Measurements from ENCODE around the gene NOS3.

Gene NOS3

GRCh38 chr7:150990416-150991186, at the start of gene NOS3:
NOS3 (plus strand) TSS chr7:150991017; CDS start chr7:150993804, 2,787 bp downstream.
- H3K9me3 ChIP-seq, result no peaks in the 10 kb centered on the region
- no peak within 1 kb of the TSS for H3K4me3 ChIP-seq
- H3K4me1 ChIP-seq, result no peaks in the 10 kb centered on the region
- peaks cover 4% of the 10 kb centered on the region; the same call in 1 of the 2 replicates for H3K27me3 ChIP-seq (ENCODE audit: low read depth)
- no peak for DNase-seq (ENCODE audit: low spot score in 2 of 2)
- no peaks in the 10 kb centered on the region for H3K36me3 ChIP-seq (replicated peaks)
- in situ Hi-C loops (cut with MboI; ENCODE audit: low sequenced_read_pairs), result no loop called here

GRCh38 chr7:150941351-150942000, 49.3 kb upstream of the NOS3 start:
- no peaks in the 10 kb centered on the region for H3K36me3 ChIP-seq (replicated peaks)
- no peak overlapping the region for H3K4me3 ChIP-seq
- in situ Hi-C loops (cut with MboI; ENCODE audit: low sequenced_read_pairs), result no loop called here
- no peaks in the 10 kb centered on the region for H3K9me3 ChIP-seq
- peaks cover 10% of the 10 kb centered on the region for H3K27me3 ChIP-seq (ENCODE audit: low read depth)
- DNase-seq (ENCODE audit: low spot score in 2 of 2), result no peak
- no peaks in the 10 kb centered on the region for H3K4me1 ChIP-seq

GRCh38 chr7:150942001-150942590, 48.7 kb upstream of the NOS3 start:
- peaks cover 9% of the 10 kb centered on the region for H3K27me3 ChIP-seq (ENCODE audit: low read depth)
- no peak overlapping the region for H3K4me3 ChIP-seq
- no peak for DNase-seq (ENCODE audit: low spot score in 2 of 2)
- H3K9me3 ChIP-seq, result no peaks in the 10 kb centered on the region
- in situ Hi-C loops (cut with MboI; ENCODE audit: low sequenced_read_pairs), result no loop called here
- H3K36me3 ChIP-seq (replicated peaks), result no peaks in the 10 kb centered on the region
- no peaks in the 10 kb centered on the region for H3K4me1 ChIP-seq

- Histone ChIP-seq H3K27me3 (ENCODE audit: low read depth) (peaks cover 9% of the 10 kb centered on the region), H3K9me3 (no peaks in the 10 kb centered on the region), H3K4me1 (no peaks in the 10 kb centered on the region), H3K4me3 (no peak overlapping the region), H3K36me3 (replicated peaks) (no peaks in the 10 kb centered on the region)
- DNase-seq (ENCODE audit: low spot score in 2 of 2), result no peak
- in situ Hi-C loops (cut with MboI; ENCODE audit: low sequenced_read_pairs), result no loop called here
Measured at GRCh38 chr7:150942591-150943452, 48.0 kb upstream of the NOS3 start.

GRCh38 chr7:150943453-150943814, 47.4 kb upstream of the NOS3 start:
- Histone ChIP-seq H3K27me3 (ENCODE audit: low read depth) (peaks cover 7% of the 10 kb centered on the region), H3K9me3 (no peaks in the 10 kb centered on the region), H3K4me3 (no peak overlapping the region), H3K4me1 (no peaks in the 10 kb centered on the region), H3K36me3 (replicated peaks) (no peaks in the 10 kb centered on the region)
- DNase-seq (ENCODE audit: low spot score in 2 of 2), result no peak
- in situ Hi-C loops (cut with MboI; ENCODE audit: low sequenced_read_pairs), result no loop called here

- DNase-seq (ENCODE audit: low spot score in 2 of 2), result no peak
- no peaks in the 10 kb centered on the region for H3K9me3 ChIP-seq
- H3K4me1 ChIP-seq, result no peaks in the 10 kb centered on the region
- no peaks in the 10 kb centered on the region for H3K36me3 ChIP-seq (replicated peaks)
- in situ Hi-C loops (cut with MboI; ENCODE audit: low sequenced_read_pairs), result no loop called here
- H3K4me3 ChIP-seq, result no peak overlapping the region
- H3K27me3 ChIP-seq (ENCODE audit: low read depth), result peaks cover 6% of the 10 kb centered on the region
Measured at GRCh38 chr7:150944066-150945042, 46.5 kb upstream of the NOS3 start.

- H3K9me3 ChIP-seq, result no peaks in the 10 kb centered on the region
- H3K4me3 ChIP-seq, result no peak overlapping the region
- no peaks in the 10 kb centered on the region for H3K4me1 ChIP-seq
- H3K36me3 ChIP-seq (replicated peaks), result no peaks in the 10 kb centered on the region
- DNase-seq (ENCODE audit: low spot score in 2 of 2), result no peak
- in situ Hi-C loops (cut with MboI; ENCODE audit: low sequenced_read_pairs), result no loop called here
- 0 out of 2 replicates have a peak, but pooled peaks cover 2% of the 10 kb centered on the region for H3K27me3 ChIP-seq (ENCODE audit: low read depth)
Measured at GRCh38 chr7:150945171-150945852, 45.5 kb upstream of the NOS3 start.

- no peaks in the 10 kb centered on the region for H3K27me3 ChIP-seq (ENCODE audit: low read depth)
- no peaks in the 10 kb centered on the region for H3K4me1 ChIP-seq
- no peak for DNase-seq (ENCODE audit: low spot score in 2 of 2)
- no peaks in the 10 kb centered on the region for H3K36me3 ChIP-seq (replicated peaks)
- no peaks in the 10 kb centered on the region for H3K9me3 ChIP-seq
- in situ Hi-C loops (cut with MboI; ENCODE audit: low sequenced_read_pairs), result no loop called here
- no peak overlapping the region for H3K4me3 ChIP-seq
Measured at GRCh38 chr7:150945853-150946420, 44.9 kb upstream of the NOS3 start.

- no peaks in the 10 kb centered on the region for H3K4me1 ChIP-seq
Measured at GRCh38 chr7:150946421-150947240, 44.2 kb upstream of the NOS3 start.

GRCh38 chr7:150947241-150947745, 43.5 kb upstream of the NOS3 start:
- no peaks in the 10 kb centered on the region for H3K4me1 ChIP-seq
- no peak overlapping the region for H3K4me3 ChIP-seq
- H3K9me3 ChIP-seq, result no peaks in the 10 kb centered on the region
- no peaks in the 10 kb centered on the region for H3K27me3 ChIP-seq (ENCODE audit: low read depth)
- in situ Hi-C loops (cut with MboI; ENCODE audit: low sequenced_read_pairs), result no loop called here
- DNase-seq (ENCODE audit: low spot score in 2 of 2), result no peak
- H3K36me3 ChIP-seq (replicated peaks), result no peaks in the 10 kb centered on the region

More at GRCh38 chr7:150946421-150947240, 44.2 kb upstream of the NOS3 start:
- in situ Hi-C loops (cut with MboI; ENCODE audit: low sequenced_read_pairs), result no loop called here
- H3K36me3 ChIP-seq (replicated peaks), result no peaks in the 10 kb centered on the region
- no peak overlapping the region for H3K4me3 ChIP-seq
- no peak for DNase-seq (ENCODE audit: low spot score in 2 of 2)
- no peaks in the 10 kb centered on the region for H3K9me3 ChIP-seq
- H3K27me3 ChIP-seq (ENCODE audit: low read depth), result no peaks in the 10 kb centered on the region
